K562 (cell line): ENCODE results near the gene FOXM1. TPM values are rescaled to one million over a fixed set of nuclear protein-coding genes. Genes with fewer than 3 reads are reported as not detected.
A peak's percentile ranks its signal among the peaks of the same experiment; 100 is the strongest.

Experiments
- BRF1 ChIP-seq: IDR thresholded peaks from 3 replicates; pipeline ENCODE4 v1.6.1; 2011; ENCODE audit warnings: borderline replicate concordance, mild to moderate bottlenecking; ENCODE audit not compliant: insufficient read length; ENCODE audit errors: extremely low read depth
- CREM ChIP-seq: IDR thresholded peaks from 2 replicates; pipeline ENCODE4 v1.6.1; 2014; ENCODE audit warnings: antibody characterized with exemption, low read depth
- EP400 ChIP-seq: fragments of 450-650 bp; IDR thresholded peaks from 2 replicates; pipeline ENCODE4 v1.6.1; 2017; ENCODE audit warnings: antibody characterized with exemption, mild to moderate bottlenecking, moderate library complexity
- HEY1 ChIP-seq: fragments of 250-450 bp; sonication (Bioruptor Pico); IDR thresholded peaks from 2 replicates; pipeline ENCODE4 v1.5.0; 2020; ENCODE audit warnings: mild to moderate bottlenecking, moderate library complexity, borderline replicate concordance
- MAFK ChIP-seq: IDR thresholded peaks from 2 replicates; pipeline ENCODE4 v1.6.1; 2011; ENCODE audit warnings: low read length, improper control_type of control experiment
- MBD2 ChIP-seq: sonication (generic); IDR thresholded peaks from 2 replicates; pipeline ENCODE4 v1.6.1; 2016; ENCODE audit warnings: low read depth, borderline replicate concordance
- MNT ChIP-seq, 2 experiments: fragments of 450-650 bp; conservative IDR thresholded peaks; 2 replicates each; pipeline ENCODE4 v1.6.1; 2017; ENCODE audit warnings: mild to moderate bottlenecking in 2 of 2, moderate library complexity in 2 of 2
- NFIX ChIP-seq: fragments of 250-450 bp; sonication (Bioruptor Pico); IDR thresholded peaks from 2 replicates; pipeline ENCODE4 v1.4.0; 2020; ENCODE audit warnings: low read depth, mild to moderate bottlenecking, moderate library complexity
- NR2C2 ChIP-seq, 2 experiments: fragments of 200-800 bp in 1 of 2; sonication (Bioruptor generic) in 1 of 2; sonication (generic) in 1 of 2; formaldehyde crosslinking in 1 of 2; IDR thresholded peaks; 2 replicates each; pipeline versions ENCODE4 v1.6.1 to v1.8.0; 2016 to 2022; ENCODE audit warnings: mild to moderate bottlenecking in 1 of 2, missing compliant biosample characterization in 1 of 2, missing genetic modification characterization in 1 of 2, missing genetic modification reagents in 1 of 2
- PBX2 ChIP-seq, 2 experiments: IDR thresholded peaks in 1 of 2; conservative IDR thresholded peaks in 1 of 2; 2 replicates each; pipeline ENCODE4 v1.6.1; 2016; ENCODE audit warnings: low read depth in 2 of 2, mild to moderate bottlenecking in 1 of 2, missing compliant biosample characterization in 1 of 2, missing genetic modification characterization in 1 of 2, moderate library complexity in 1 of 2
- POLR3A ChIP-seq: IDR thresholded peaks from 2 replicates; pipeline ENCODE4 v1.6.1; 2011; ENCODE audit warnings: borderline replicate concordance, mild to moderate bottlenecking, moderate library complexity; ENCODE audit not compliant: insufficient read length, insufficient read depth; ENCODE audit errors: extremely low read depth
- SAP30 ChIP-seq: fragments of 200-600 bp; sonication (generic); IDR thresholded peaks from 2 replicates; pipeline ENCODE4 v1.6.1; 2012; ENCODE audit warnings: borderline replicate concordance, low read depth, mild to moderate bottlenecking, moderate library complexity, low read length, control low read depth, inconsistent platforms; ENCODE audit not compliant: insufficient read depth, poor library complexity, severe bottlenecking
- SMAD3 ChIP-seq: fragments of 450-650 bp; formaldehyde crosslinking; conservative IDR thresholded peaks from 2 replicates; pipeline ENCODE4 v1.4.0; 2020; ENCODE audit warnings: mild to moderate bottlenecking
- ZNF717 ChIP-seq: fragments of 250-450 bp; sonication (Bioruptor Pico); IDR thresholded peaks from 2 replicates; pipeline ENCODE4 v1.5.0; 2021
- polyA plus RNA-seq, 8 experiments: library from polyadenylated mRNA; depleted of rRNA in 4 of 8; stranded (reverse) in 5 of 8; unstranded in 3 of 8; fragments of >200 nt; fragmentation: Nextera tagmentation in 2 of 8; fragmentation: Illumina TruSeq in 1 of 8; extraction: Ambion mirVana in 2 of 8; extraction: Trizol in 1 of 8; gene quantifications; 2 replicates each; pipeline versions ENCODE4 v1.2.1 to v1.2.3, GENCODE V29; 2011 to 2014; ENCODE audit warnings: inconsistent platforms in 1 of 8, missing spikeins in 1 of 8
- total RNA-seq, 7 experiments: library from RNA; depleted of rRNA in 6 of 7; stranded (reverse); fragments of >200 nt in 6 of 7; fragmentation: Illumina TruSeq in 2 of 7; extraction: Trizol in 2 of 7; gene quantifications; 2 replicates each; pipeline versions ENCODE4 v1.2.1 to v1.2.3, GENCODE V29; 2011 to 2021; ENCODE audit warnings: low replicate concordance in 1 of 7
- TF ChIP-seq, protein P1 (sequence below): fragments of 250-450 bp; sonication (Bioruptor Pico); IDR thresholded peaks from 2 replicates; pipeline ENCODE4 v1.8.0; 2021; ENCODE audit warnings: mild to moderate bottlenecking, moderate library complexity

The FOXM1 gene
- total and polyA plus RNA-seq, 9 of the 15 experiments (the other 6 are each of a cell fraction or from before 2014, with no cell fraction given) = 8.9 to 46.9 (median 17.2) TPM

- peak; percentile 73 to 82 for TF ChIP-seq MNT (conservative IDR thresholded peaks at IDR 0.05)
- peak; percentile 76; the same call in 1 of the 2 replicates for TF ChIP-seq EP400
- TF ChIP-seq CREM = peak; percentile 65
- no peak for TF ChIP-seq POLR3A
- TF ChIP-seq MAFK = no peak
- TF ChIP-seq NR2C2 (CRISPR knock-in tag; IDR thresholded peaks at IDR 0.05) = no peak
- no peak for TF ChIP-seq NR2C2 (tag; IDR thresholded peaks at IDR 0.05)
- TF ChIP-seq SMAD3 (CRISPR knock-in tag) = no peak
- TF ChIP-seq BRF1 = no peak
- TF ChIP-seq MBD2 = no peak
- TF ChIP-seq SAP30 = peak; percentile 28
- TF ChIP-seq HEY1 (CRISPR knock-in tag) = no peak
- TF ChIP-seq ZNF717 (CRISPR knock-in tag) = no peak
- TF ChIP-seq NFIX (CRISPR knock-in tag) = no peak
- no peak for TF ChIP-seq PBX2 (CRISPR knock-in tag; IDR thresholded peaks at IDR 0.05; ENCODE audit: low read depth)
- no peak for TF ChIP-seq PBX2 (tag; conservative IDR thresholded peaks at IDR 0.05; ENCODE audit: low read depth)
- TF ChIP-seq, protein P1, sequence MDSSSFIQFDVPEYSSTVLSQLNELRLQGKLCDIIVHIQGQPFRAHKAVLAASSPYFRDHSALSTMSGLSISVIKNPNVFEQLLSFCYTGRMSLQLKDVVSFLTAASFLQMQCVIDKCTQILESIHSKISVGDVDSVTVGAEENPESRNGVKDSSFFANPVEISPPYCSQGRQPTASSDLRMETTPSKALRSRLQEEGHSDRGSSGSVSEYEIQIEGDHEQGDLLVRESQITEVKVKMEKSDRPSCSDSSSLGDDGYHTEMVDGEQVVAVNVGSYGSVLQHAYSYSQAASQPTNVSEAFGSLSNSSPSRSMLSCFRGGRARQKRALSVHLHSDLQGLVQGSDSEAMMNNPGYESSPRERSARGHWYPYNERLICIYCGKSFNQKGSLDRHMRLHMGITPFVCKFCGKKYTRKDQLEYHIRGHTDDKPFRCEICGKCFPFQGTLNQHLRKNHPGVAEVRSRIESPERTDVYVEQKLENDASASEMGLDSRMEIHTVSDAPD = no peak
These were observed at the start of gene FOXM1, which contains the start of gene RHNO1 (continued) for GRCh38 chr12:2877047-2877952.
